Neural cell (in vitro differentiated cells): ENCODE data around the gene CAPN10. TPM values are rescaled to one million over a fixed set of nuclear protein-coding genes. Genes with fewer than 3 reads are reported as not detected.

Experiments
- H2AFZ ChIP-seq: fragments of 200-600, 300-800 bp; sonication (generic), shearing (Covaris generic); 2 replicates; pipeline ENCODE4 v1.6.0; 2014; ENCODE audit warnings: low read depth, mild to moderate bottlenecking, antibody characterized with exemption, low read length, moderate library complexity
- H3F3A ChIP-seq: fragments of 200-600 bp; shearing (Covaris generic); 2 replicates; pipeline ENCODE4 v1.6.1; 2016; ENCODE audit warnings: mild to moderate bottlenecking, moderate library complexity, mixed read lengths, antibody characterized with exemption, low read length; ENCODE audit not compliant: insufficient read depth, poor library complexity, severe bottlenecking
- H3K27ac ChIP-seq: fragments of 200-600, 300-800 bp; sonication (generic), shearing (Covaris generic); 2 replicates; pipeline ENCODE4 v1.5.1; 2014; ENCODE audit warnings: mild to moderate bottlenecking, low read length, moderate library complexity
- H3K27me3 ChIP-seq: fragments of 300-800, 200-600 bp; sonication (generic), shearing (Covaris generic); 2 replicates; pipeline ENCODE4 v1.6.0; 2014; ENCODE audit warnings: mild to moderate bottlenecking, low read depth, low read length, moderate library complexity; ENCODE audit not compliant: insufficient read depth
- H3K36me3 ChIP-seq: fragments of 300-800, 200-600 bp; sonication (generic), shearing (Covaris generic); 2 replicates; pipeline ENCODE4 v1.5.1; 2014; ENCODE audit warnings: mild to moderate bottlenecking, antibody characterized with exemption, low read length, moderate library complexity; ENCODE audit not compliant: insufficient read depth
- H3K4me2 ChIP-seq: fragments of 300-800, 200-600 bp; sonication (generic), shearing (Covaris generic); 2 replicates; pipeline ENCODE4 v1.6.0; 2014; ENCODE audit warnings: mild to moderate bottlenecking, low read length
- H3K4me3 ChIP-seq: fragments of 300-800, 200-600 bp; sonication (generic), shearing (Covaris generic); 2 replicates; pipeline ENCODE4 v1.5.1; 2014; ENCODE audit warnings: mild to moderate bottlenecking, low read length, moderate library complexity
- H3K79me2 ChIP-seq: fragments of 200-600 bp; shearing (Covaris generic); replicated peaks from 2 replicates; pipeline ENCODE4 v1.6.0; 2014; ENCODE audit warnings: mild to moderate bottlenecking, low read length, moderate library complexity; ENCODE audit not compliant: insufficient read depth
- H3K9ac ChIP-seq: fragments of 300-800, 200-600 bp; sonication (generic), shearing (Covaris generic); 2 replicates; pipeline ENCODE4 v1.6.1; 2016; ENCODE audit warnings: mild to moderate bottlenecking, low read length, mixed read lengths
- H3K9me2 ChIP-seq: fragments of 200-600 bp; shearing (Covaris generic); 2 replicates; pipeline ENCODE4 v1.6.1; 2016; ENCODE audit warnings: mild to moderate bottlenecking, low read length, mixed read lengths; ENCODE audit not compliant: insufficient read depth
- H3K9me3 ChIP-seq: fragments of 200-600, 300-800 bp; sonication (generic), shearing (Covaris generic); 2 replicates; pipeline ENCODE4 v1.6.1; 2016; ENCODE audit warnings: mild to moderate bottlenecking, mixed run types, low read length, moderate library complexity, mixed read lengths
- H4K20me1 ChIP-seq: fragments of 200-600 bp; shearing (Covaris generic); 2 replicates; pipeline ENCODE4 v1.6.1; 2016; ENCODE audit warnings: mild to moderate bottlenecking, mixed run types; ENCODE audit not compliant: insufficient read depth
- CTCF ChIP-seq: fragments of 450-650 bp; IDR thresholded peaks from 2 replicates; pipeline ENCODE4 v1.5.1; 2014; ENCODE audit warnings: antibody characterized with exemption, mild to moderate bottlenecking, moderate library complexity; ENCODE audit not compliant: poor library complexity, severe bottlenecking
- EP300 ChIP-seq: fragments of 450-650 bp; conservative IDR thresholded peaks from 2 replicates; pipeline ENCODE4 v1.6.1; 2014; ENCODE audit warnings: antibody characterized with exemption, mild to moderate bottlenecking, moderate library complexity; ENCODE audit not compliant: poor library complexity, severe bottlenecking
- EZH2 ChIP-seq: fragments of 200-600, 300-800 bp; shearing (Covaris generic), sonication (generic); IDR thresholded peaks from 2 replicates; pipeline ENCODE4 v1.6.1; 2014; ENCODE audit warnings: antibody characterized with exemption, low read length, borderline replicate concordance, mild to moderate bottlenecking; ENCODE audit not compliant: insufficient read depth, poor library complexity, severe bottlenecking
- MXI1 ChIP-seq: fragments of 450-650 bp; conservative IDR thresholded peaks from 2 replicates; pipeline ENCODE4 v1.6.1; 2014; ENCODE audit warnings: antibody characterized with exemption, mild to moderate bottlenecking; ENCODE audit not compliant: poor library complexity, severe bottlenecking
- POLR2AphosphoS5 ChIP-seq: IDR thresholded peaks from 2 replicates; pipeline ENCODE4 v1.6.1; 2012
- RAD21 ChIP-seq: fragments of 450-650 bp; conservative IDR thresholded peaks from 2 replicates; pipeline ENCODE4 v1.6.1; 2014; ENCODE audit warnings: antibody characterized with exemption, mild to moderate bottlenecking, moderate library complexity
- REST ChIP-seq: IDR thresholded peaks from 2 replicates; pipeline ENCODE4 v1.6.1; 2012; ENCODE audit warnings: borderline replicate concordance
- SMC3 ChIP-seq: fragments of 450-650 bp; conservative IDR thresholded peaks from 2 replicates; pipeline ENCODE4 v1.6.1; 2014; ENCODE audit warnings: antibody characterized with exemption, mild to moderate bottlenecking, moderate library complexity; ENCODE audit not compliant: poor library complexity
- TAF1 ChIP-seq: IDR thresholded peaks from 2 replicates; pipeline ENCODE4 v1.6.1; 2012; ENCODE audit warnings: low read depth
- polyA plus RNA-seq: library from polyadenylated mRNA; depleted of rRNA; stranded (reverse); fragments of >200 nt; gene quantifications from 2 replicates; pipeline ENCODE4 v1.2.3, GENCODE V29; 2014

Gene CAPN10
- polyA plus RNA-seq, 1 donor from 2014 or later, result 120 TPM

- Histone ChIP-seq H3F3A (no peaks in the 10 kb centered on the region), H3K9ac (no peak overlapping the region), H3K9me3 (no peaks in the 10 kb centered on the region)
These were observed 32.2 kb downstream of the CAPN10 start for GRCh38 chr2:240618776-240619175.

GRCh38 chr2:240619506-240620148 is 33.1 kb downstream of the CAPN10 start:
- H3K36me3 ChIP-seq, result no peaks in the 10 kb centered on the region
- no peaks in the 10 kb centered on the region for H3K79me2 ChIP-seq
- no peak overlapping the region for H3K9ac ChIP-seq
- no peaks in the 10 kb centered on the region for H3K9me2 ChIP-seq
- H4K20me1 ChIP-seq, result no peaks in the 10 kb centered on the region
- H3K4me3 ChIP-seq, result no peak overlapping the region
- H3F3A ChIP-seq, result no peaks in the 10 kb centered on the region
- no peaks in the 10 kb centered on the region for H3K9me3 ChIP-seq
- H3K4me2 ChIP-seq, result no peak overlapping the region
- H3K27ac ChIP-seq, result no peak overlapping the region
- H3K27me3 ChIP-seq, result no peaks in the 10 kb centered on the region
- H2AFZ ChIP-seq, result no peak overlapping the region
- no peak for TF ChIP-seq TAF1
- no peak for TF ChIP-seq POLR2AphosphoS5
- no peak for TF ChIP-seq SMC3
- no peak for TF ChIP-seq MXI1
- no peak for TF ChIP-seq RAD21
- TF ChIP-seq REST, result no peak

More at GRCh38 chr2:240618776-240619175, 32.2 kb downstream of the CAPN10 start:
- no peaks in the 10 kb centered on the region for H3K79me2 ChIP-seq
- H4K20me1 ChIP-seq, result no peaks in the 10 kb centered on the region
- TF ChIP-seq EP300 (no peak), CTCF (no peak), POLR2AphosphoS5 (no peak), EZH2 (no peak), TAF1 (no peak), MXI1 (no peak), SMC3 (no peak), RAD21 (no peak), REST (no peak)
- H2AFZ ChIP-seq, result no peak overlapping the region
- H3K36me3 ChIP-seq, result no peaks in the 10 kb centered on the region
- no peaks in the 10 kb centered on the region for H3K9me2 ChIP-seq
- no peak overlapping the region for H3K4me3 ChIP-seq
- no peaks in the 10 kb centered on the region for H3K27me3 ChIP-seq
- no peak overlapping the region for H3K4me2 ChIP-seq
- H3K27ac ChIP-seq, result no peak overlapping the region
